Gastrocnemius medialis (tissue), 4 donors: ENCODE results near the gene NVL.

Experiments
- CTCF ChIP-seq, 5 experiments: fragments of 450-650 bp in 3 of 5; fragments of 200-600 bp in 2 of 5; sonication (generic) in 2 of 5; IDR thresholded peaks in 4 of 5; conservative IDR thresholded peaks in 1 of 5; 1 replicate in 4 of 5; 2 replicates in 1 of 5; pipeline ENCODE4 v1.5.1; 2016 to 2019; ENCODE audit warnings: antibody characterized with exemption in 5 of 5, mild to moderate bottlenecking in 3 of 5, moderate library complexity in 3 of 5
- POLR2A ChIP-seq, 2 donors: fragments of 450-650 bp; IDR thresholded peaks; one replicate each; pipeline ENCODE4 v1.6.1; 2017; ENCODE audit warnings: antibody characterized with exemption in 2 of 2, mild to moderate bottlenecking in 2 of 2, moderate library complexity in 2 of 2

- TF ChIP-seq CTCF (IDR thresholded peaks at IDR 0.05 in 4 of 5, conservative IDR thresholded peaks at IDR 0.05 in 1 of 5) (no peak), POLR2A (IDR thresholded peaks at IDR 0.05) (no peak)
Measured at GRCh38 chr1:224357626-224358124, 27.7 kb upstream of the NVL start.
